GM21381 (cell line): Measurements from ENCODE around the gene CD36.
"Not testable (repeated sequence)": the region's sequence is repeated elsewhere in the genome, so short reads cannot be mapped to it uniquely, and the experiment has no call there.

Experiments
- ATAC-seq: cut with Tn5 transposase; IDR thresholded peaks from one replicate; pipeline ENCODE4 v1.9.1; 2021; ENCODE audit warnings: mild to moderate bottlenecking, moderate library complexity; ENCODE audit not compliant: unreplicated experiment

Gene CD36

DNA sequence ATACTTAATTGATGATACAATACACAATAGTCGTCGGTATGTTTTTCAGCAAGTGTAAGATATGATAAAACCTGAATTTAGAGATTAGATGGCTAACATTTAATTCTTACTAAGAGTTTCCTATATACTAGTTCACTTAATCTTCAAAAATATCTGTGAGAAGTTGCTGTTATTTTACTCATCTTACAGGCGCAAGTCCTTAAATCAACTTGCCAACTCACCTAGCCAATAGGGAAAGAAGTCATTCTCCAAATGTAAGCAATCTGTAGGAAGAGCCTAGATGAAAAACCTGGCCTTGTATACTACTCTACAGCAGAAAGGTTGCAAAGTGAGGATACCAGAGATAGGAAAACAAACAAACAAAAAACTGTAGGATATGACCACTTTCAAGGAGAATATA lies 10.6 kb downstream of the CD36 start:
- ATAC-seq: no peak

DNA sequence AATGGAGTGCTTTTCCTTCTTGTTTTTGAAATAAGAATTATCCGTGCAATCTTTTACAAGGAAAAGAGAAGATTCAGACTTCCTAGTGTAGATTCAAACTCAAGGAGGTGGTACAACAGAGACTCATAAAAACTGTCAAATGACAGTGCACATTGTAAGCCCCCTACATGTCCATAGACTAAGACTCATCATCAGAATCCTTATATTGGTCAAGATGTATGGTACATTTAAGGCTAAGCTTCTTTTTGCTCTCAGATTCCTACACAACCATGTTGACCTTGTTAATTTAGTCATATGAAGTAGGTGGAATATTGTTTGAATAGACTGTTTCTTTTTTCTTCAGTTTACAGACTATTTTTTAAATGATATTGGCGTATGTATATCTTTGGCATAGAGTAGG lies 11.6 kb downstream of the CD36 start:
- no peak for ATAC-seq

- no peak for ATAC-seq
These were observed 13.0 kb downstream of the CD36 start for GRCh38 chr7:80651471-80651870.

GRCh38 chr7:80653244-80653643 lies 14.8 kb downstream of the CD36 start:
- ATAC-seq: no peak

GRCh38 chr7:80654887-80655340 lies 16.5 kb downstream of the CD36 start:
- ATAC-seq: no peak

- ATAC-seq: no peak
These were observed 17.6 kb downstream of the CD36 start for GRCh38 chr7:80656029-80656428.

DNA sequence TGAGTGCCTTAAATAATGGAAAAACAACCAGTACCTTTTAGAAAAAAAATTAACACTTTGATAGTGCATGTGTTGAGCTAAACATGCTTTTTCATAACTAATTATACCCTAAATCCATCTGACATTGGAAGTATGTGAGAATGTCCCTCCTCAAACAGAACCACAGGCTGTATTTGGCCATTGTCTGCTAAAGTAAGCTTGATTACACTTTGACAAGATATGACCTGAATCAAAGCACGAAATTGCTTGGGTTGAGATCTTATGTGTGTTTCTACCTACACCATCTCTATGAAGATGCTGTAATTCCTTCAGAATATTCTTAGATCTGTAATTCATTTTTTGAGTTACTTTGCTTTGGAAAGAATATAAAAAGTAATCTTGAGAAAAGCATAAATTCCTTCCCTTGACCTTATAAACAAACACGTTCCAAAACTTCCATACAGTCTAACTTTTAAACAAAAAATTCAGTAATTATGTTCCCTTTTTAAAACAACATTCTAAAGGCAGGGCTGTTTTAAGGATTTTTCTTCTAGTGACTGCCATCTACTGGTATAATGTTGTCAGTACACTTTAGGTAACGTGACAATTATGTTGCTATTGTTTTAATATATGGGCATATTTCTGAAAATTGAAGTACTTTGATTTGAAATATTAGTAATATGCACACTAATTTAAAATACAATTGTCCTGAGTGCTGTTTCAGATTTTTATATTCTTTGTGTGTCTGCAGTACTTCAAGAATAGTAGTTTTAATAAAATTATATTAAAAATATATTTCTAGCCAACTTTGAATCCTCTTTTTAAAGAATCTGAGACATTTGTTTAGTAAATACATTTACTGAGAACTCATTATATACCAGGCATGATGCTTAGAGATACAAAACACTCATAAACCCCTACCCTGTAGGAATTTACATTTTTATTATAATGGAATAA lies 20.9 kb downstream of the CD36 start:
- no peak for ATAC-seq

- no peak for ATAC-seq
These were observed 22.5 kb downstream of the CD36 start for GRCh38 chr7:80660939-80661338.

DNA sequence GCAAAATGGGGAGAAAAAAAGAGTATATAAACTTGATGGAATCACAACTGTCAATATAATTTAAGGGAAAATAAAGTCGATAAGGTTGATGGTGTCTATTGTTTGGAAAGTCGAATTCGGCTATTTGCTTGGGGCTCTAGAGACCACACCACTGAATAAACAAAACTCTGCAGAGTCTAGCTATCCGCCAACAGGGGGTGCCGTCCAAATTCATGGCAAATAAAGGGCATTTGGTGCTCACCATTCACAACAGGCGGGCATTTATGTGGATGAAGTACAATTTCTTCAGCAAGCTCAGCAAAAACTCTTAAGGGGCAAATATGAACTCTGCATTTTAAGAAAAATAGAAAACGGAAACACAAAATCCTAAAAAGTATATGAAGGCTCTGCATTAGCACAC lies 23.3 kb downstream of the CD36 start:
- no peak for ATAC-seq

- ATAC-seq: no peak
These were observed 23.8 kb downstream of the CD36 start for GRCh38 chr7:80662252-80662651.

DNA sequence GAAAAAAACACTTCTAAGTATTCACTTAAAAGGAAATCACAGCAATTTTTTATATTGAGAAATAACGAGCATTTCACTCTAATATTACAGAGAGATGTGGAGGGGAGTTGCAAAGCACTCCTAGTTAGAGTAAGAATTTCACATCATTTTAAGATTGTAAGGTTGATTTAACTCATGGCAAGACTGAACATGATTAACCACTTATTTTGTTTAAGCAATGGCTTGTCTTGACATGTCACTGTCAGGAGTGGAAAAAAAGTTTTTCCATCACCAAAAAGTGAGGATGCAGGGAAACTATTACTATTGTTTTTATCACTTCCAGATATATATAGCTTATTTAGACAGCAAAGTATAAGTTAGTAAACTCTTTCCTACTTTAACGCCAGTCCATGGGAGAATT lies 27.1 kb downstream of the CD36 start:
- ATAC-seq: no peak

DNA sequence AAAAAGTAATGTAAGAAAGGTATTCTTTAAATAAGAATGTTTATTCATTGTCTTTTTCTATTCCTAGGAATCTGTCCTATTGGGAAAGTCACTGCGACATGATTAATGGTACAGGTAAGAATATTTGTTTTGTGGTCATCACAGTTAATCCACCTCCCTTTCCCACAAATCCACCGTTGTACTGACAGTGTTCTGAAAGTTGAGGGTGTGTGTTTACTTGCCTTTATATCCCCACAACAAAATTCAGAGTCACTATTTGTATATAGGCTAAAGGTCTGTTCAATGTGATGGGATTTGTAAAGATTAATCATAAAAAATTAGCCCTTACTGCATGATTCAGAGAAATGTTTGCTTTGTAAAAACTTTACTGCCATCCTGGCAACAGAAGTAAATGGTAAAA lies 27.9 kb downstream of the CD36 start:
- no peak for ATAC-seq

- not testable (repeated sequence) for ATAC-seq
These were observed 30.9 kb downstream of the CD36 start for GRCh38 chr7:80669367-80669766.

GRCh38 chr7:80671744-80672143 lies 33.3 kb downstream of the CD36 start:
- no peak for ATAC-seq

DNA sequence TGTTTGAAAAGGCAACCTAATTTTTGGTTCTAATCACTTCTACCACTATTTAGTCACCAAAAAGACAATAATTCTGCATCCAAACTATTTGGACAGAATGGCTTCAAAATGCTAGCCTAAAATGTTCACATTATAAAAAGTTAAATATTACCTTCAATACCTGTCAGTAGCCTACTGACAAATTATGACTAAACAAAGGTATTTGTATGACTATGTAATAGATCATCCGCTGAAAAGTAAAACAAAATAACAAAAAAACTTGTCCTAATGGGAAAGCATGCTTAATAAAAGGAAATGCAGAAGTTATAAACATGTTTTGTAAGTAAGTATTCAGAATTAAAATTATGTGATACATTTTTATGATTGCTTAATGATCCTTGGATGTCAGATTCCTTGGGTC lies 36.6 kb downstream of the CD36 start:
- ATAC-seq: no peak

DNA sequence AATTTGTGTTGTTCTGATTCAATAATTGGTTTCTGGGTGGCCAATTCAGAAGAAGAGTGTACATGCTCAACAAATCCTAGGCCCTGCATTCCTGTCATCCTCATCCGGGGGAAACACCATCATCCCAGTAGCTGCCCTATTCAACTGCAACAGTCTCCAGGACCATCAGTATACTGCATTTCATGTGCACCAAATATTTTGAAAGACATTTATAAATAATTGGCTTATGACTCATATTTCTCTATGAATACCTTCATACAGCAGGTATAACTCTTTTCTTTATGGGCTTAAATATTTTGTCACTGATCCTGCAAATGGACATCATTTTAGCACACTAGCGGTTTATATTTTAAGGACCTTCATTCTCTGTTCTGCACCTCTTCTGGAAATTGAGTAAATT lies 38.0 kb downstream of the CD36 start:
- no peak for ATAC-seq

GRCh38 chr7:80677629-80678028 lies 39.2 kb downstream of the CD36 start:
- ATAC-seq: no peak

DNA sequence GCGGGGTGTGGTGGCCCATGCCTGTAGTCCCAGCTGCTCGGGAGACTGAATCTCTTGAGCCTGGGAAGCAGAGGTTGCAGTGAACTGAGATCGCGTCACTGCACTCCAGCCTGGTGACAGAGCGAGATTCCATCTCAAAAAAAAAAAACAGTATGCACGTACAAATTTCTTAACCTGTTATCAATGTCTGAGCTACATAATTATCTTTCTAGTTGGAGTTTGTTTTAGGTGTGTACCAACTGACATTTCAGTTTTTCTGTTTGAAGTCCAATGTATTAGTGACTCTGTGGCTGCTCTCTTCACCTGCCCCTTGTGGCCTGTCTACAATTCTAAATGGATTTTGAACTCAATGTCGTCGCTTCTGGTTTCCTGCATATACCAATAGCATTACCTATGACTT lies 40.3 kb downstream of the CD36 start:
- no peak for ATAC-seq

GRCh38 chr7:80679921-80680907 lies 41.8 kb downstream of the CD36 start:
- no peak for ATAC-seq

DNA sequence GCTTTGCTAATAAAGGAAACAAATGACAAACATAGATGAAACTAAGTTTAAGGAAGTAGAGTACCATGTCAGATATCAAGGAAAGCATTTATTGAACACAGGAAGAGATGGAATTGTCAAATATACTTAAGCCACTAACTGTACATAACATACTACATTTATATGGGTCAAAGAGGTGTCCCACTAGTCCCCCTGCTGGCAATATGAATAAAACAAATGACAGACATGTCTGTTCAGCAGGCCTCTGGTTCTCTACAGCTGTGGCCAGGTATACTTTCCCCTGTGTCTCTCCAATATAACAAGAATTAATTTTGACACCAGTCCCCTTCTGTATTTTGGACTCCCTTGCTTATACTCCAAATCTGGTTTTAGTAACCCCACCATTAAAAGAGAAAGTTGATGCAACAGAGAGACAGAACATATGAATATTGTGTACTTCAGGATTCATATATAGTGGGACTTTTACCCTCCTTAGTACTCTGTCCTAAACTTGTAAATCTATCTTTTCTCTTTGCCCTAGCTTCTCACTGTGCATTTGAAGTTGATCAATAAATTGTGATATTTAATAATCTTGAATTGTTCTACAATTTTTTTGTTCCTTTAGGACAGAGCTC lies 42.9 kb downstream of the CD36 start:
- ATAC-seq: no peak

- ATAC-seq: no peak
These were observed 44.3 kb downstream of the CD36 start for GRCh38 chr7:80682744-80683143.
